HEK293T (cell line): ENCODE measurements around the gene BTBD9.
"Not testable (repeated sequence)": the region's sequence is repeated elsewhere in the genome, so short reads cannot be mapped to it uniquely, and the experiment has no call there.

Experiments
- CTCF ChIA-PET: fragments of 350-600 bp; formaldehyde crosslinking; extraction: SDS; loops from one replicate; lab custom pipeline; 2021; ENCODE audit warnings: antibody characterized with exemption, inconsistent platforms; lab: Yijun Ruan, JAX
- POLR2A ChIA-PET: fragments of 350-600 bp; formaldehyde crosslinking; extraction: SDS; loops from one replicate; lab custom pipeline; 2020; ENCODE audit warnings: antibody characterized with exemption, inconsistent platforms; lab: Yijun Ruan, JAX
- DNase-seq: peaks from one replicate; pipeline ENCODE4 v3.0.0; 2012; ENCODE audit warnings: mixed read lengths; ENCODE audit errors: extremely low spot score
- ARNT ChIP-seq: fragments of 450-650 bp; IDR thresholded peaks from 2 replicates; pipeline ENCODE4 v1.6.1; 2017; ENCODE audit warnings: mild to moderate bottlenecking
- BHLHE40 ChIP-seq: fragments of 450-650 bp; IDR thresholded peaks from 2 replicates; pipeline ENCODE4 v1.6.1; 2016; ENCODE audit warnings: mild to moderate bottlenecking, moderate library complexity, borderline replicate concordance
- CTBP1 ChIP-seq: fragments of 450-650 bp; IDR thresholded peaks from 2 replicates; pipeline ENCODE4 v1.6.1; 2016; ENCODE audit warnings: borderline replicate concordance
- ELF4 ChIP-seq: fragments of 450-650 bp; IDR thresholded peaks from 2 replicates; pipeline ENCODE4 v1.6.1; 2017; ENCODE audit warnings: antibody characterized with exemption
- FOXA1 ChIP-seq: fragments of 450-650 bp; IDR thresholded peaks from 2 replicates; pipeline ENCODE4 v1.6.1; 2016; ENCODE audit warnings: mild to moderate bottlenecking
- FOXK2 ChIP-seq: fragments of 450-650 bp; IDR thresholded peaks from 2 replicates; pipeline ENCODE4 v1.6.1; 2016; ENCODE audit warnings: mild to moderate bottlenecking
- FOXM1 ChIP-seq: fragments of 450-650 bp; IDR thresholded peaks from 2 replicates; pipeline ENCODE4 v1.6.1; 2017; ENCODE audit warnings: mild to moderate bottlenecking, borderline replicate concordance
- HDGF ChIP-seq: fragments of 450-650 bp; IDR thresholded peaks from 2 replicates; pipeline ENCODE4 v1.6.1; 2017; ENCODE audit warnings: antibody characterized with exemption, borderline replicate concordance
- L3MBTL2 ChIP-seq: fragments of 450-650 bp; conservative IDR thresholded peaks from 2 replicates; pipeline ENCODE4 v1.6.1; 2016; ENCODE audit warnings: mild to moderate bottlenecking
- LEF1 ChIP-seq: fragments of 450-650 bp; IDR thresholded peaks from 2 replicates; pipeline ENCODE4 v1.6.1; 2017; ENCODE audit warnings: mild to moderate bottlenecking, borderline replicate concordance
- NFRKB ChIP-seq: fragments of 450-650 bp; IDR thresholded peaks from 2 replicates; pipeline ENCODE4 v1.6.1; 2016; ENCODE audit warnings: mild to moderate bottlenecking, moderate library complexity
- SP1 ChIP-seq: fragments of 450-650 bp; IDR thresholded peaks from 2 replicates; pipeline ENCODE4 v1.6.1; 2017
- SUZ12 ChIP-seq: fragments of 450-650 bp; IDR thresholded peaks from 2 replicates; pipeline ENCODE4 v1.6.1; 2016; ENCODE audit warnings: mild to moderate bottlenecking
- TARDBP ChIP-seq: fragments of 450-650 bp; IDR thresholded peaks from 2 replicates; pipeline ENCODE4 v1.6.1; 2016
- ZNF384 ChIP-seq: fragments of 450-650 bp; IDR thresholded peaks from 2 replicates; pipeline ENCODE4 v1.6.1; 2016
- TF ChIP-seq, protein P1 (sequence below): fragments of 450-650 bp; IDR thresholded peaks from 2 replicates; pipeline ENCODE4 v1.6.1; 2016

The BTBD9 gene

DNA sequence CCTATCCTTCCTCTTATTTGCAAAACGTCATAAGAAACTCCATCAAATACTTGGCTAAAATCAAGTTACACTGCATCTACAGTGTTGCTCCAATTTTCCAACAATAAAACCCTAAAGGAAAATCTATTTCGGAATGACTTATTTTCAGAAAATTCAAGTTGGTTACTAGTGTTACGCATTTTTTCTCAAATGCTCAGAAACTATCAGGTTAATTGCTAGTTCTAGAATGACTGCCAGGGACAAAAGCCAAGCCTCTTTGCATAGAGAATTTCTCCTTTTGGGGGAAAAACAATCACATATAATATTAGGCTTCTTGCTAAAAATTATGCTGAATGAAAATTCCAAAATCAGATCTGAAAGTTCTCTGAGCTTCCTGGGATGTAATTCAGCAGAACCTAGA, 210.2 kb downstream of the BTBD9 start:
- DNase-seq: no peak
- ChIA-PET CTCF (no interaction called here), POLR2A (no interaction called here)
- TF ChIP-seq FOXK2 (no peak), LEF1 (no peak)

DNA sequence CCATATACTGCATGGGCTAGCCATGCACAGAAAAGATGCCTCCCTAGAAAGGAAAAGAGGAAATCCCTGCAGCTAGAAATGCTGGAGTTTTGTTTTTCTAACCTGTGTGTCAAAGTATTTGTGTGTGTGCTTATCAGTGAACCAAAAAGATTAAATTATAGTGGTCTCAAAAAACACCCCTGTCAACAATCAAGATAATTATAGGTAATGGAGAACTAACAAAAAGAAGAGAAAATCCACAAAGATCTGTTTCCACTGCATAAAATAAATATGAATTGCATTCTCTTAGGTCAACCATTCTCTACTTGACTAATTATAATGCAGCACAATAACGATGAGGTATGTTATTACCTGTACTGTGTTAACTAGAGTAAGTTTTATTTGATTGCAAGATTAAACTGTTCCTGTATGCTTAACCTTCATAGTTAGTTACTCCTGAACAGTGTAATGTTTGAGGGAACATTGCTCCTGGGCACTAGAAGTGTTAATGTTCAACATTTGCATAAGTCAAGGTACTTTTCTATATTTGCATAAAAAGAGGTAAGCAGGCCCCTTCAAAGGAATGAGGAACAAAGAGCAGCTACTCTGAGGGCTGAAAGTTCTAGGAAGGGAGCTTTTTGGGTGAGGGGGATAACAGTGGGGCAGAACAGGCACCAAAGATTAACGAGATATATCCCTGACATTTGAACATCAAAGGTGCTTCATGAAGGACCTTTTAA, 212.1 kb downstream of the BTBD9 start:
- no peak for TF ChIP-seq ZNF384
- TF ChIP-seq SUZ12: no peak
- no peak for TF ChIP-seq NFRKB
- TF ChIP-seq ELF4: no peak
- no peak for TF ChIP-seq FOXK2
- TF ChIP-seq FOXA1: no peak
- no peak for TF ChIP-seq TARDBP
- no peak for TF ChIP-seq FOXM1
- TF ChIP-seq, protein P1, sequence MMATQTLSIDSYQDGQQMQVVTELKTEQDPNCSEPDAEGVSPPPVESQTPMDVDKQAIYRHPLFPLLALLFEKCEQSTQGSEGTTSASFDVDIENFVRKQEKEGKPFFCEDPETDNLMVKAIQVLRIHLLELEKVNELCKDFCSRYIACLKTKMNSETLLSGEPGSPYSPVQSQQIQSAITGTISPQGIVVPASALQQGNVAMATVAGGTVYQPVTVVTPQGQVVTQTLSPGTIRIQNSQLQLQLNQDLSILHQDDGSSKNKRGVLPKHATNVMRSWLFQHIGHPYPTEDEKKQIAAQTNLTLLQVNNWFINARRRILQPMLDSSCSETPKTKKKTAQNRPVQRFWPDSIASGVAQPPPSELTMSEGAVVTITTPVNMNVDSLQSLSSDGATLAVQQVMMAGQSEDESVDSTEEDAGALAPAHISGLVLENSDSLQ: no peak
- no peak for TF ChIP-seq L3MBTL2
- TF ChIP-seq CTBP1: no peak
- no peak for TF ChIP-seq ARNT
- TF ChIP-seq HDGF: no peak
- no peak for TF ChIP-seq LEF1
- TF ChIP-seq BHLHE40: no peak
- no peak for TF ChIP-seq SP1
- no peak for DNase-seq
- CTCF ChIA-PET: no interaction called here
- POLR2A ChIA-PET: no interaction called here

DNA sequence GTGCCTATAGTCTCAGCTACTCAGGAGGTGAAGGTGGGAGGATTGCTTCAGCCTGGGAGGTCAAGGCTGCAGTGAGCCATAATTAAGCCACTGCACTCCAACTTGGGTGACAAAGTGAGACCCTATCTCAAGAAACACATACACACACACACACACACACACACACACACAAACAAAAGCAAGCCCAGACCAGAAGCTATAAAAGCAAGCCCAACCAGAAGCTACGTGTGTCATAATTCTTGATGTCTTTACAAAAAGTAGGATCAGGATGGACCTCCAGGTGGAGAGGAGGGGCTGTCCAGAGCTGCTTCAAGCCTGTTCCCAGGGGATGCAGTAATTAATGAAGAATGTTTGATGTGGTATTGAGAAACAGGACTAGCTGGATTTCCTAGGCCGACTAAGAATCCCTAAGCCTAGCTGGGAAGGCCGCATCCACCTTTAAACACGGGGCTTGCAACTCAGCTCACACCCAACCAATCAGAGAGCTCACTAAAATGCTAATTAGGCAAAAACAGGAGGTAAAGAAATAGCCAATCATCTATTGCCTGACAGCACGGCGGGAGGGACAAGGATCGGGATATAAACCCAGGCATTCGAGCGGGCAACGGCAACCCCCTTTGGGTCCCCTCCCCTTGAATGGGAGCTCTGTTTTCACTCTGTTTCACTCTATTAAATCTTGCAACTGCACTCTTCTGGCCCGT, 213.8 kb downstream of the BTBD9 start:
- CTCF ChIA-PET, POLR2A ChIA-PET, DNase-seq: not testable (repeated sequence)

DNA sequence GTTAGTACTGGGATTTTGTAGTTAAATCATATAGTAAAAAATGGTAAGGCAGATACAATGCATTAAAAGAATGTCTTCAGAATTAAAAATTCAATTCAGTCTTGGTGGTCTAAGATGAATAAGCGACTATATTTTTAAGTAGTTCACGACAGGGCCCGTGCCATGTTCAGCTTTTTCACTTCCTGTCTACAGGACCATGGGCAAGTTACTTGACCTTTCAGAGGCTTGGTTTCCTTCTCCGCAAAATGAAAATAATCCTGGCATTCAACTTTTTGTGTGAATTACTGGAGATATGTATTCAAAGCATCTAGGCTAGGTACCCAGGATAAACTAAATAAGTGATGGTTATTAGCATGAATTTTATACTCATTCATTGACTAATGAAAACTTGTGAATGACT, 216.0 kb downstream of the BTBD9 start:
- POLR2A ChIA-PET: no interaction called here
- CTCF ChIA-PET: no interaction called here
- TF ChIP-seq BHLHE40: no peak
- no peak for TF ChIP-seq ZNF384
- no peak for TF ChIP-seq ARNT
- no peak for TF ChIP-seq FOXA1
- TF ChIP-seq NFRKB: no peak
- no peak for TF ChIP-seq FOXM1
- TF ChIP-seq SP1: no peak
- no peak for TF ChIP-seq L3MBTL2
- no peak for TF ChIP-seq SUZ12
- TF ChIP-seq ELF4: no peak
- TF ChIP-seq TARDBP: no peak
- TF ChIP-seq HDGF: no peak
- no peak for TF ChIP-seq FOXK2
- DNase-seq: no peak

DNA sequence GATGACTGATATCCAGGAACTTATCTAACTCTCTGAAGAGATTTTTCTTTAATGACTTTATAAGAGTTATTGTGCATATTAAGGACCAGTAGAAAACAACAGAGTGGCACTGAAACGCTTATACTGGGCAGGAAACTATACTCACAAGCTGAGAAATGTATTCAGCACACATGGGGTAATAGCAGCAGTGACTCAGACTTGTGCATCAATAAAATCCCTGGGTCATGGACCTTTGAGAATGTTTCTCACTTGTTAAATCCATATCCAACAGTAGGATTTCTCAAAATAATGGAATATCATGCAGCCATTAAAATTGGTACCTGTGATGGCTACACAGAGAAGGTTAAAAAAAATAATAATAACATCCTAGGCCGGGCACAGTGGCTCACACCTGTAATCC, 219.5 kb downstream of the BTBD9 start:
- DNase-seq: no peak
- CTCF ChIA-PET: no interaction called here
- POLR2A ChIA-PET: no interaction called here
- TF ChIP-seq HDGF (no peak), FOXA1 (no peak), TARDBP (no peak), FOXK2 (no peak), FOXM1 (no peak), ELF4 (no peak), L3MBTL2 (no peak), NFRKB (no peak), SUZ12 (no peak), SP1 (no peak), BHLHE40 (no peak), ARNT (no peak), ZNF384 (no peak), CTBP1 (no peak), LEF1 (no peak)
- TF ChIP-seq, protein P1: no peak

DNA sequence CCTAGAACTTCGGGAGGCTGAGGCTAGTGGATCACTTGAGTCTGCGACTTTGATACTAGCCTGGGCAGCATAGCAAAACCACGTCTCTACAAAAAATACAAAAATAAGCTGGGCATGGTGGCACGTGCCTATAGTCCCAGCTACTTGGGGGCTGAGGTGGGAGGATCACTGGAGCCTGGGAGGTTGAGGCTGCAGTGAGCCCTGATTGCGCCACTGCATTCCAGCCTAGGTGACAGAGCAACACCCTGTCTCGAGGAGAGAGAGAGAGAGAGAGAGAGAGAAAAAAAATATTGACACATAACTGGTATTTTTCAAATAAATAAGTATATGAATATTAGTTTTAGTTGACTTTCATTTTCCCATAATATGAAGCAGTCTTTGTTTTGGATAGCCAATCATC, 222.2 kb downstream of the BTBD9 start:
- TF ChIP-seq FOXK2: no peak
- no peak for TF ChIP-seq ELF4
- no peak for TF ChIP-seq HDGF
- no peak for TF ChIP-seq L3MBTL2
- TF ChIP-seq ARNT: no peak
- TF ChIP-seq FOXA1: no peak
- no peak for TF ChIP-seq FOXM1
- no peak for TF ChIP-seq BHLHE40
- no peak for TF ChIP-seq LEF1
- TF ChIP-seq SP1: no peak
- no peak for TF ChIP-seq NFRKB
- no peak for TF ChIP-seq ZNF384
- CTCF ChIA-PET: no interaction called here
- POLR2A ChIA-PET: no interaction called here
- no peak for DNase-seq

DNA sequence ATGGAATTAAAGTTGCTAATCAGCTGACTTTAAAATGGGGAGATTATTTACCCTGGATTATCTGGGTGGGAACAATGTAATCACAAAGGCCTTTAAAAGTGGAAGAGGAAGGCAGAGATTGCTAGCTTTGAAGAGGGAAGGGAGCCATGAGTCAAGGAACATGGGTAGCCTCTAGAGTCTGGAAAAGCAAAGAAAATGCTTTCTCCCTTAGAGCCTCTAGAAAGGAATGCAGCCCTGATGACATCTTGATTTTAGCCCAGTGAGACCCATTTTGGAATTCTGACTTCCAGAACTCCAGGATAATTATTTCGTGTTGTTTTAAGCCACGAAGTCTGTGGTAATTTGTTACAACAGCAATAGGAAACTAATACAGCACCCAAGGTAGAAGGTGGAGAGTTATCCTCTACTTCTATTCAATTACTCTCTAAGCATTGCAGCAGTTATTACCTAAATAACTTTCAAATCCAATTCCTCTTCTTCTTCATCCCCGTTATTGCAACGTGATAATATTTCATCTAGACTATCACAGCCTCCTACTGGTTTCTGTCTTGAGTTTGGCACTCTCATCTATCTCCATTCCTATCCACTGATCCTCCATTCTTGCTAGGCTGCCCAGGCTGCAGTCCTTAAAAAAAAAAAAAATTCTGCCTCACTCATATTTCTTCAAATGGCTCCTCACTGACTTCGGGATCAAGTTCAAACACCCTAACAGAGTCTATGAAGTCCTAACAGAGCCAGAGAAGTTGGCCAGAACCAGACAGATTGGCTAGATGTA, 224.3 kb downstream of the BTBD9 start:
- ChIA-PET POLR2A (no interaction called here), CTCF (no interaction called here)
- DNase-seq: no peak
- TF ChIP-seq ELF4 (no peak), ARNT (no peak), LEF1 (no peak), L3MBTL2 (no peak), SUZ12 (no peak), ZNF384 (no peak), NFRKB (no peak), HDGF (no peak), SP1 (no peak), BHLHE40 (no peak)
- TF ChIP-seq, protein P1: no peak
